ENCODE measurements around the gene MAP3K8.

MAP3K8 gene

GRCh38 chr10:30462513-30462912 lies 28.5 kb downstream of the MAP3K8 start:
- Histone ChIP-seq H3K36me3 (replicated peaks; ENCODE audit: low read depth, low read length) (peaks cover 35% of the 10 kb centered on the region), H3K27me3 (ENCODE audit: low read depth, low read length) (no peaks in the 10 kb centered on the region), H3K79me2 (ENCODE audit: low read length) (no peaks in the 10 kb centered on the region), H3K4me1 (ENCODE audit: low read length) (peaks cover 1% of the 10 kb centered on the region), H3K4me2 (ENCODE audit: low read length) (no peak overlapping the region), H3K9me3 (ENCODE audit: insufficient read depth, low read length) (no peaks in the 10 kb centered on the region), H3K9ac (ENCODE audit: low read length) (no peak overlapping the region), H3K4me3 (ENCODE audit: low read length) (no peak overlapping the region), H3K27ac (ENCODE audit: low read length) (no peak overlapping the region), H2AFZ (ENCODE audit: low read depth, low read length) (no peak overlapping the region), H4K20me1 (ENCODE audit: insufficient read depth, low read length) (peaks cover 25% of the 10 kb centered on the region)
- TF ChIP-seq CTCF (IDR thresholded peaks at IDR 0.05; ENCODE audit: low read depth, low read length) (no peak), EZH2phosphoT487 (IDR thresholded peaks at IDR 0.05; ENCODE audit: low read depth) (no peak)

DNA sequence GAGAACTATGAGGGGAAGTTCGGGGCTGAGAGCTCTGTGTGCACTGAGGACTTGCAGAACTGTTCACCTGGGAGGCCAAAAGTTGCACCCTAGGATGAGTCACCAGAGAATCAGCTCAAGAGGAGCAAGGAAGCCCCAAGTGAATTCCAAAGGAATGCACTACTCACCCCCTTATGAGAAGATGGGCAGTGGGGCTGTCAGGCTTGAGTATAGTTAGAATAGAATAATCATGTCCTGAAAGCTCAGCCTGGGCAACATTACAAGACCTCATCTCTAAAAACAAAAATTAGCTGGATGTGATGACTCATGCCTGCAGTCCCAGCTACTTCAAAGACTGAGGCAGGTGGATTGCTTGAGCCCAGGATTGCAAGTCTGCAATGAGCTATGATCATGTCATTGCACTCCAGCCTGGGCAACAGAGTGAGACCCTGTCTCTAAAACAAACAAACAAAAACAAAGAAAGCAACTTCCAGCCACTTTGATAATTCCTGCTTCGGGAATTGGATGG lies 30.0 kb downstream of the MAP3K8 start:
- Histone ChIP-seq H2AFZ (ENCODE audit: low read depth, low read length) (no peak overlapping the region), H3K9me3 (ENCODE audit: insufficient read depth, low read length) (no peaks in the 10 kb centered on the region), H3K9ac (ENCODE audit: low read length) (no peak overlapping the region), H3K4me1 (ENCODE audit: low read length) (peaks cover 13% of the 10 kb centered on the region), H3K79me2 (ENCODE audit: low read length) (no peaks in the 10 kb centered on the region), H3K27ac (ENCODE audit: low read length) (no peak overlapping the region), H3K4me3 (ENCODE audit: low read length) (no peak overlapping the region), H3K36me3 (replicated peaks; ENCODE audit: low read depth, low read length) (peaks cover 22% of the 10 kb centered on the region), H4K20me1 (ENCODE audit: insufficient read depth, low read length) (peaks cover 15% of the 10 kb centered on the region), H3K4me2 (ENCODE audit: low read length) (no peak overlapping the region), H3K27me3 (ENCODE audit: low read depth, low read length) (no peaks in the 10 kb centered on the region)
- TF ChIP-seq EZH2phosphoT487 (IDR thresholded peaks at IDR 0.05; ENCODE audit: low read depth) (no peak), CTCF (IDR thresholded peaks at IDR 0.05; ENCODE audit: low read depth, low read length) (no peak)

DNA sequence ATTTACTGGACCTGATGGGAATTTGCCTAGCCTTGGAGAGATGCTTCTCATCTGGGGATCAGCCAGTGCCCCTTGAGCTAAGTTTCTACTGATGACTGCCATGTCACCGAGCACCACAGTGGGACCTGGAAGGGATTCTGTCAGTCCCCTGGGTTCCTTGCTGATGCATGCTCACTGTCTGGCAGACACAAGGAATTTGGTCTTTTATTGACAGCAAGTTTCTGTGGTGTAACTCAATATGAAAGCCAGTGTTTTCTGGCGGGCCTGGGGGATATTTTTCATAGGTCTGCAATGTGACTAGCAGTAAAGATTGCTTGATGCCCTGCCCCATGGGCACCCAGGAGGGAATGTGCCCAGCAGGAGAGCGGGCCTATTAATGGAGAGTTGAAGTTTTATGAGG lies 30.7 kb downstream of the MAP3K8 start:
- H3K9me3 ChIP-seq (ENCODE audit: insufficient read depth, low read length): no peaks in the 10 kb centered on the region
- H3K27ac ChIP-seq (ENCODE audit: low read length): no peak overlapping the region
- no peaks in the 10 kb centered on the region for H3K27me3 ChIP-seq (ENCODE audit: low read depth, low read length)
- no peak overlapping the region for H3K4me2 ChIP-seq (ENCODE audit: low read length)
- H3K4me1 ChIP-seq (ENCODE audit: low read length): peaks cover 13% of the 10 kb centered on the region
- no peak for TF ChIP-seq EZH2phosphoT487 (IDR thresholded peaks at IDR 0.05; ENCODE audit: low read depth)
- no peak for TF ChIP-seq CTCF (IDR thresholded peaks at IDR 0.05; ENCODE audit: low read depth, low read length)
- no peak overlapping the region for H3K4me3 ChIP-seq (ENCODE audit: low read length)
- peaks cover 16% of the 10 kb centered on the region for H3K36me3 ChIP-seq (replicated peaks; ENCODE audit: low read depth, low read length)
- H3K9ac ChIP-seq (ENCODE audit: low read length): no peak overlapping the region
- no peak overlapping the region for H2AFZ ChIP-seq (ENCODE audit: low read depth, low read length)
- no peaks in the 10 kb centered on the region for H3K79me2 ChIP-seq (ENCODE audit: low read length)
- H4K20me1 ChIP-seq (ENCODE audit: insufficient read depth, low read length): peaks cover 11% of the 10 kb centered on the region; the same call in 1 of the 2 replicates

GRCh38 chr10:30466445-30466844 lies 32.5 kb downstream of the MAP3K8 start:
- Histone ChIP-seq H3K36me3 (replicated peaks; ENCODE audit: low read depth, low read length) (peaks cover 7% of the 10 kb centered on the region), H3K27me3 (ENCODE audit: low read depth, low read length) (no peaks in the 10 kb centered on the region), H3K79me2 (ENCODE audit: low read length) (no peaks in the 10 kb centered on the region), H3K27ac (ENCODE audit: low read length) (no peak overlapping the region), H2AFZ (ENCODE audit: low read depth, low read length) (no peak overlapping the region), H4K20me1 (ENCODE audit: insufficient read depth, low read length) (0 out of 2 replicates have a peak, but pooled peaks cover 8% of the 10 kb centered on the region), H3K9ac (ENCODE audit: low read length) (no peak overlapping the region), H3K4me1 (ENCODE audit: low read length) (peaks cover 13% of the 10 kb centered on the region), H3K4me3 (ENCODE audit: low read length) (no peak overlapping the region), H3K4me2 (ENCODE audit: low read length) (no peak overlapping the region), H3K9me3 (ENCODE audit: insufficient read depth, low read length) (no peaks in the 10 kb centered on the region)
- no peak for TF ChIP-seq EZH2phosphoT487 (IDR thresholded peaks at IDR 0.05; ENCODE audit: low read depth)
- TF ChIP-seq CTCF (IDR thresholded peaks at IDR 0.05; ENCODE audit: low read depth, low read length): no peak

Measured in OCI-LY3 (cell line).